ENCODE measurements around the gene FAT3.

FAT3 gene

DNA sequence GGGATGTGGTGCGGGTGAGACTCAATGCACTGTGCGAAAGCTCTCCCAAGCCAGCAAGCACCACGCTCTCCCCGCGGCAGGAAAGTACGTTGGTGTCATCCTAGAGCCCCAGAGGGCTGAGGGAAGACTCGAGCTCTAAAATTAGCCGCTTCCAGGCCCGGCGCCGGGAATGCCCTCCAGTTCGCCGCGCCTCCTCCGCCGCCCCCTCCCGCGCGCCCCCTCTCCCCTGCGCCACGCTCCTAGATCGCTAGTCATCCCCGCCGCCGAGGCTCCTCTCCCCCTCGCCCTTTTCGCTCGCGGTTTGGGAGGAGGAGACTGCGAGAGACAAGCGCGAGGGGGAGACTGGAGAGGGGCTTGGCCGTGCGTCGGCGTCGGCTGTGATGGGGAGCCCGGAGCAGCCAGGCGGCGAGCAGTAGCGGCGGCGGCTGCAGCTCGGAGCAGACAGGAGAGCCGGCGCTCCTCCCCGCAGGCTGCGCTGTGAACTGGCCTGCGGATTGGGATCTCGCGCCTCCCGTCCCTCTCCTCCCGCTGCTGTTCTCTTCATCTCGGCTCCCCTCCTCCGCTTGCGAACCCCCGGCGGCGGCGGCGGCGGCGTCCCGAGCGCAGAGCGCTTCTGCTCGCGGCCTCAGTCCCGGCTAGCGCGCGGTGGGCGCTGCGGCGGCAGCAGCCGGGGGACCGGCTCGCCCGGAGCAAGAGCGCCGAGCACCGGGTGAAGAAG, at the start of gene FAT3:
FAT3 (plus strand) TSS at position 412 of the 718 bp plus-strand sequence. CDS start 127,295 bp downstream, outside the sequence.
- no peak for DNase-seq

DNA sequence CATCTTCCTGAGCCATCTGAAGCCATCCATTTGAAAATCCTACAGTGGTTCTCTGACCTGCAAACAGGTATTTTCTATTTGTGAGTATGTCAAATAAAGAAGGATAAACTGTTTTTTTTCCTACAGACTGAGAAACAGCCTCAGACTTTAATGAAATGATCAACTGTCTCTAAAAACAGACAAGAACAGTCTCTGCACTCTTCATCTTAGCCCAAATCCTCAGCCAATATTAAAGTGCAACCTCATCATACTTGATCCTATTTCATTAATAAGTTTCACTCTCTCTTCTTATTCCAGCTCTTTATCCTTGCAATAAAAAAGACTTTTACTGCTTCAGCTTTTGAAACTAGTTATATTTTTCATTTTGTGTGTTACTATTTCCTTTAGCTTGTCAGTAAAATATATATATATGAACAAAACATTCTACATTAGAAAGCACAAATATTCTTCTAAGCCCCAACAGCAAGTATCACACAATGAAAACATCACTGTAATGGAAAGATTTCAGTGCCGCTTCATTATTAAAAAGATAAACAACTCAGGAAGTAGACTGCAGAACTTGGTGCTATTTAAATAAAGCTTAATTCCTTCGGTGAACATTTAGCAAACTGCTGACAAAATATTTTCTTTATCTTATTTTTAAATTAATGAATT, 45.5 kb upstream of the FAT3 start:
- no peak for DNase-seq

- no peak for DNase-seq
These were observed 44.4 kb upstream of the FAT3 start for GRCh38 chr11:92180226-92180625.

DNA sequence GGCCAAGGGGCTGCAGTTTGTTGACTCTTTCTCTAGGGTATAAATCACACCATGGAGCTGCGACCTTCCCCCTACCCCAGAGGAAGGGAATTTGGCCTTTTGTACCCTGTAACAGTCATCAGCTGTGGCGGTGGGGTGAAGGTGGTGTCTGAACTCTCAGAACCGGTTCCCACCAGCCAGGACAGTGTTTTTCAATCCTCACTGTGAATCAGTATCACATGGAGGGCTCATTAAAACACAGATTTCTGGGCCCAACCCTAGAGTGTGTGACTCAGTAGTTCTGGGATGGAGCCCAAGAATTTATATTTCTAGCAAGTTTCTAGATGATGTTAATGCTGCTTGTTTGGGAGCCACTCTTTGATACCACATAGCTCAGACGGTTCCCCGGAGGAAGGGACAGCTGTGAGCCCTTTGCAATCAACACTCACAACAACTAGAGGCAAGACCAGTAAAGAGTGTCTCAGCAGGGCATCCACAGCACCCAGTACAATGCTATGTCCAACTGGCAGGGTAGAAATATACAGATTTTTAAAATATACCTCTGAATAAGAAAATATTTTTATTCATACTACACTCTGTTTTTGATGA, 43.9 kb upstream of the FAT3 start:
- DNase-seq = no peak

DNA sequence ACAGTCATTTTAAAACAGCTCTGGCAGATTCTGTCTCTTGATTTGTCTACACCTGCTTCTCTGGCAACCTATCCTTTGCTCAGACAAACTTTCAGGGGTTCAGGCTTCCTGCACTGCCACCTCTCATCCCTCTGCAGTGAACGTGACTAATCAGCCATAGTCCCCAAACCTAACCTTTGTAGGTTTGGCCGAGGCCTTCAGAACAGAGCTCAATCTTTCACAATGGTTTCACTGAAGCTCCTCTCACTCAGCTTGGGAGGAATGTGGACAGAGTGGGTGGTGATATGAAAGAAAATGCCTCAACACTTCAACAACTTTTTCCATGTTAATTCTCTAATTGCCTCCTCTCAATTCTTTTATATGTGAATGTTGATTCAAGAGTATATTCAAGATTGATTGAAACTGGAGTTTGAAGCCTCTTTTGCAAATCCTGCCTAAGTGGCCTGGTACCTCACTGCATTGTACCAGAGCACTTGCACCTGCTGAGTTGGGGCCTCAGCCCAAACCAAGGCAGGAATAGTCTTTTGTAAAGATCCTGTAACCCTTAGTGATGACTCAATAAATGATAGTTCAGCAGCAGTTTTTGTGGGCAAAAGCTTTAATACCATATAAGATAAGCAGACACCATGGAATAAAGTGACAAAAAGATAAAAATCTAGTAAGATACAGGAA, 33.9 kb upstream of the FAT3 start:
- no peak for DNase-seq

- DNase-seq = no peak
These were observed 32.5 kb upstream of the FAT3 start for GRCh38 chr11:92192141-92192540.

GRCh38 chr11:92198268-92198667, 26.4 kb upstream of the FAT3 start:
- DNase-seq = no peak

DNA sequence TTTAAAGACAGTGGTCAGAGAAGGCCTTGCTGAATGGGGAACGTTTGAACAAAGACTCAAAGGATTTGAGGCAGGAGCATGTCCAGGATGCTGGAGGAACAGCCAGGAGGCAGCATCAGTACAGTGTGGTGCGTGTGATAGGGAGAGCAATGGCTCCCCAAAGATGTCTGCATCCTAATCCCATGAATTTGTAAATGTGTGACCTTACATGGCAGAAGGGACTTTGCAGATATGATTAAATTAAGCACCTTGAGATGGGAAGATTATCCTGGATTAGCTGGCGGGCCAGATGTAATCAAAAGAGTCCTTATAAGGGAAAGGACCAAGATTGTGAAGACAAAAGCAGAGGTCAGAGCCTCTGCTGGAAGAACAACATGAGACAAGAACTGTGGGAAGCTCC, 24.6 kb upstream of the FAT3 start:
- no peak for DNase-seq

GRCh38 chr11:92204731-92205130, 19.9 kb upstream of the FAT3 start:
- DNase-seq = no peak

DNA sequence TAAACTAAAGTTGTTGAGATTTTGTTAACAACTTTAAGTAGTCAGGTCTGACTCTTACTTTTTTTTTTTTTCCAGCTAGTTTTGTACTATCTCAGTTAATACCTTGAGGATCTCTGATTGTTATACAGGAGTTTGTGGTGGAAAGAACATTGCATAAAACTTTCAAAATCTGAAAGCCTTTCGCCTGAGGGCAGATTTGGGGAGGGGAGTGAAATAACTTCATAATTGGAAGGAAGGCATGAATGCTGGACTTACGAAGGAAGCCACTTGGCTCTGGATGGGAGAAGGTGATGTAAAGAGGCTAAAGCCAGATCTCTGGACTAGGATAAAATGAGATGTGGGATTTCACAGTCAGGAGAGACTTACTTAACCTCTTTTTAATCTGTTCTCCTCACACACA, 18.2 kb upstream of the FAT3 start:
- DNase-seq = no peak

DNA sequence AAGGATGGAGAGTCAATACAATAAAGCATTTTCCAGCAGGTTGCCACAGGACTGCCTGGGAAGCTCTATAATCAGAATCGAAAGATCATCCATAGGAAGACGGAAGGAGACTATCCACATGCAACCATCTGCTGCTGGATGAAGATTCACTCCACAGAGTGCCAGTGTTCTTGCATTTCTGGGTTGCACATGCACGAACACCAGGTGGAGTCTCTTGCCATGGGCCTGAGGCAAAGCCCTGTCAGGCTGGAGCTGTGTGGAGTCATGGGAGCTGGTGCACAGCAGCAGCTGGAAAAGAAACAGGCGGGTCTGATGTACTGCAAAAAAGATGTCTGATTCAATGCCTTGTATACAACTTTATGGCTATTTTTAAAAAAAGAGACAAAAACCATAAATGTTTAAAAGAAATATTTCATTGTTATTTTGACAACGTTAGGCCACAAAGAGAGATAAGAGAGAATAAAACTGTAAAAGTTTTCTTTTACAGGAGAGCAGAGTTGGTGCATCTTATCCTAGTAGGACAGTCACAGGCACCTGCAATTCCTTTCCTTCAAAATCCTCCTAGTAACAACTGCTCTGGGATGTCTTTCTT, 12.9 kb upstream of the FAT3 start:
- no peak for DNase-seq

GRCh38 chr11:92212530-92212929, 12.1 kb upstream of the FAT3 start:
- no peak for DNase-seq

- no peak for DNase-seq
These were observed 7.8 kb upstream of the FAT3 start for GRCh38 chr11:92216789-92217188.

- DNase-seq = no peak
These were observed 5.1 kb upstream of the FAT3 start for GRCh38 chr11:92219476-92219875.

DNA sequence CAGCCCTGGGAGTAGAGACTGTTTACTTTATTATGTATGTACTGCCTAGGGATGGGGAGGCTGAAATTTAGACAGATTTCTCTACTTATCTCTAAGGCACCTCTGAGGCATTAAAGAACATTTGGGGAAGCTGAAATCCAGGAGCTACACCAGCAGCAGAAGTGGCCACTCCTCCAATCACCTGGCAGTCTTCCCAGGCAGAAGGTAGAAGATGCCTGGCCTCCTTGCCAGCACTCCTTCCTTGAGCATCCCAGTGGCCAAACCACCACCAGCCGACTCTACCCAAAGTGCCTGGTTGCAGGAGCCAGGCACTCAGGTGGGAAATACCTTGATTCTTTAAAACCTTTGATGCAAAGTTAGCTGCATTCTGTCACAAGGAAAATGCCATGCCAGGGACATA, 1.9 kb upstream of the FAT3 start:
- no peak for DNase-seq

GRCh38 chr11:92224054-92224406, 588 bp upstream of the FAT3 start:
- no peak for DNase-seq

DNA sequence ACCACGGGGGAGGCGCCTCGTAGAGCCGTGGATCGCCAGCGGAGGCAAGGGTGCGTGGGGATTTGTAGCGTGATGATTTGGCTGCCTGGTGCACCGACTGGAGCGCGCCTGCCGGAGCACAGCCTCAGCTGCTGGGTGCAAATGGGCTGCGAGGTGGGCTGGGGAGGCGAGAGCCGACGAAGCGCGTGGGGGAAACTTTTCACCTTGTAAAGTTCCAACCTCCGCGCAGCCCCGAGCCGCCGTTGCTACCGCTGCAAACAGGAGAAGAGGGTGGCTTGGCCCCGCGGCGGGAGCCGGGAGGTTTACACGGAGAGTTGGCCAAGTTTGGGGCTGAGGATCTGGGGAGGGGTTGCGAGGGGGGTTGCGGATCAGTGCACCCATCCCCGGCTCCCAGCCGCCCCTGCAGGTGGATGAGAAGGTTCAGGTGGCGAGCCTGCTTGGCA, 528 bp downstream of the FAT3 start:
- DNase-seq = no peak

DNA sequence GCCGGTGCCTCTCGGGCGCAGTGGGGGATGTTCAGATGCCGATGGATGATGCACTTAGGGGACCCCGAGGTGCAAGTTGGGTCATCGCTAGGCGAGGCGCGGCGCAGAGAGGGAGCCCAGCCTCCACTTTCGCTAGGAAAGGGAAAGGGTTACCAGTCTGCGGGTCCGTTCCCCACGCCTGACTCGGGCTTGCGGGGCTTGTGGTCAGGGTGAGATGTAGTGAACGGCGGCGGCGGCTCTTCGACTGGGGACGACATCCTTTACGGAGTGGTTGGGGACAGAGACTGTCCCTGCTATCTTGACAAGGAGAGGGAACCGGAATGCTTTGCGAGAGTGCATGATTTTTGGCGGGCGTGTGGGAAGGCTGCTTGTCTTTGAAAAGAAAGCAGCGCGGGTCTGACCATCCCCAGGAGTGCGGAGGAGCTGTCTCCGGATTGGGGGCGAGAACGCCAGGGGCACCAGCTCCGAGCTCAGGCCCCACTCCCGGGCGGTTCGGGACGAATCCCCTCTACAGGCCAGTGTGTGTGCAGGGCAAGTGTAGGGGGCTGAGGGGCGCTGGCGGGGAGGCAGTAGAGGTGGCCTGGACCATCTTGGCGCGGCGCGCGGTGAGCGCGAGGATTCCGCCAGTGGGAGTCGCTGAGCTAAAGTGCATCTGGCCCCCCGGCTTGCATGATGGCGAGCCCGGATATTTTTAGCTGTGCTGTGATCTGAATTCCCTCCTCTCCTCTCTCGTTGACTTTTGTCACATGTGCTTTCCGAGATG, 1.1 kb downstream of the FAT3 start:
- no peak for DNase-seq

DNA sequence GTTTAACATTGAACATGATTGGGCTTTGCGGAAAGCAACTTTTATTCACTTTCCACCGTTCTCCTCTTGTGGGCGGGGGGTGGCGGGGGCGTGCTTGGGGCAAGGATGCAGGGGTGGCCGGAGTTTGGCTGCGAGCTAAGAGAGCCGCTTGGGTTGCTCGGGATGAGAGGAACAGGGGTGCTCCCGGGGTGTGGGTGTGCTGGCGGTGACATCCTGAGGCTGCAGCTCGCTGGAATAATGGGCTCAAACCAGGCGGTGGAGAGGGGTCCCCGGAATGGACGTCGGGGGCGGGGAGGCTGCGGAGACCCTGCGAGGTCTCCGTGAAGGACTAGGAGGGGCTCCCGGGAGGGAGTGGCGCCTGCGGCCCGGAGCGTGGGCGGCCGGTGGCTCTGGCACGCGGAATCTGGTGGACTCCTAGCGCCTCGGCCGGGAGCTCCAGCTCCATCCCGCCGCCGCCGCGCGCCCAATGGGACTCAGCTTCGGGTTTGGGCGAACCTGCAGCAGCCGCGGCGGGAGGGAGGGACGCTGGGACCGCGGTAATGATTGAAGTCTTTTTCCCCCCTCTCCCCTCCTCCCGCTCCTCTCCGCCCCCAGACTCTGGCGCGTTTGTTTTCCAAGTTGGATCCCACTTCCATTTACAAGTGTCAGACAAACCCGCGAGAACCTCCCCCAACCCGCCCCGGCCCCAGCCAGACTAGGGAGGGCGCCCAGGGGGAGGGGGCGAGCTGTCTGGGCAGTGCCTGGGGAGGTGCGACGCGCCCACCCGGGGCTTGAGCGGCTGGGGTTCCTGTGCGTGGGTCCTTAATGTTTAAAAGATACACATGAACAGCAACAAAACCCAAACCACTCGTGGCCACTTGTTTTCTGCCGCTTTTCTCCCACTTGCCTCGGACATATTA, 2.0 kb downstream of the FAT3 start:
- DNase-seq = no peak

GRCh38 chr11:92227230-92227814, 2.7 kb downstream of the FAT3 start:
- DNase-seq = no peak

Measured in GF-D8 (cell line).